ENCODE measurements around the gene CDKAL1.

Gene CDKAL1

DNA sequence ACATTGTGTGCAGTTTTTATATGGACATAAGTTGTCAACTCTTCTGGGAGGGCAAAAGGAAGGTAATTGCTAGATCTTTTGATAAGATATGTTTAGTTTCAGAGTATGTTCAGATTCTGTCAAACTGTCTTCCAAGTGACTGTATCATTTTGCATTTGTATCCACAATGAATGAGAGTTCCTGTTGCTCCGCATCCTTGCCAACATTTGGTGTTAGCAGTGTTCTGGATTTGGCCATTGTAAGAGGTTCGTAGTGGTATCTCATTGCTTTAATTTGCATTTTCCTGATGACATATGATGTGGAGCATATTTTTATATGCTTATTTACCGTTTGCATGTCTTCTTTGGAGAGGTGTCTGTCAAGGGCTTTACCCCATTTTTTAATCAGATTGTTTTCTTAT lies 150.2 kb downstream of the CDKAL1 start:
- no peak for DNase-seq

DNA sequence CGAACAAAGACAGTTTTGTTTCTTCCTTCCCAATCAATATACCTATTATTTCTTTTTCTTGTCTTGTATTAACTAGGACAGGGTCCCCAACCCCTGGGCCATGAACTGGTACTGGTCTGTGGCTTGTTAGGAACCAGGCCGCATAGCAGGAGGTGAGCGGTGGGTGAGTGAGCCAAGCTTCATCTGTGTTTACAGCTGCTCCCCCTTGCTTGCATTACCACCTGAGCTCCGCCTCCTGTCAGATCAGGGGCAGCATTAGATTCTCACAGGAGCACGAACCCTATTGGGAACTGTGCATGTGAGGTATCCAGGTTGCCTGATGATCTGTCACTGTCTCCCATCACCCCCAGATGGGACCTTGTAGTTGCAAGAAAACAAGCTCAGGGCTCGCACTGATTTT lies 151.9 kb downstream of the CDKAL1 start:
- DNase-seq = no peak

DNA sequence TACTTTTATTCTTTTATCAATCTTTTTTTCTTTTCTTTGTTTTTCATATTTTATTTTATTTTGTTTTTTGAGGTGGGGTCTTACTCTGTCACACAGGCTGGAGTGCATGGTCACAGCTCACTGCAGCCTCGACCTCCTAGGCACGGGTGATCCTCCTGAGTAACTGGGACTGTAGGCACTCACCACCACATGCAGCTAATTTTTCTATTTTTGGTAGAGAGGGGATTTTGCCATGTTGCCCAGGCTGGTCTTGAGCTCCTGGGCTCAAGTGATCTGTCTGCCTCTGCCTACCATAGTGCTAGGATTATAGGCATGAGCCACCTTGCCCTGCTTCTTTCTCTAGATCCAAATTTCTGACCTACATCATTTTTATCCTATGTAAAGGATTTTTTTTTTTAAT lies 153.2 kb downstream of the CDKAL1 start:
- no peak for DNase-seq

DNA sequence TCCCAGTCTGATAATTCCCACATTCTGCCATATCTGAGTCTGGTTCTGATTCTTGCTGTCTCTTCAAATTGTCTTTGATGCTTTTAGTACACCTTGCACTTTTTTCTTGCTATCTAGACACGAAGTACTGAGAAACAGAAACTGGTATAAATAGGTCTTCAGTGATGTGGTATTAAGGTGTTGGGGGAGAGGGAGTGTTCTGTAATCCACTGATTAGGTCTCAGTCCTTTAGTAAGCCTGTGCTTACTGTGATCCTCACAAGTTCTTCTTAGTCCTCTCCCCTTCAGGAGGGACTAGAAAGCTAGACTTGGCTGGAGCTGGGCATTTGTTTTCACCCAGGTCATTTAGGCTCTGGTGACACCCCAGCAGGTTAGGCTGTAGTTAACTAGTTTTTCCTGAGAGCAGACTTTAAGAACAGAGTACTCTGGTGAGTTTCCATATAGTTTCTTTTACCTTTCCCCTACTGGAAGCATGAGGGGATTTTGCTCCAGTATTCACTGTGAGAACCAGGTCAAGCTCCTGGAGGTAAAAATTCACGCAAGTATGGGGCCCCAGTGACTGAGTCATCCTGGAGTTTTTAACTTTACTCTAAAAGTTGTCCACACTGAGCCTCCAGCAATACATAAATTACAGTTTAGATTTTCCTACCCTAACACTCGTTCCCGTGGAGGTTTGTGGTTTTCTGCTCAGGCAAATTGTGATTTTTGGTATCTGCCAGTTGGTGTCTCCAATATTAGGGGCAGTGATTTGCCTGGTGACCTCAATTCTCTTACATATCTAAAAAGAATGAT lies 154.6 kb downstream of the CDKAL1 start:
- no peak for DNase-seq

DNA sequence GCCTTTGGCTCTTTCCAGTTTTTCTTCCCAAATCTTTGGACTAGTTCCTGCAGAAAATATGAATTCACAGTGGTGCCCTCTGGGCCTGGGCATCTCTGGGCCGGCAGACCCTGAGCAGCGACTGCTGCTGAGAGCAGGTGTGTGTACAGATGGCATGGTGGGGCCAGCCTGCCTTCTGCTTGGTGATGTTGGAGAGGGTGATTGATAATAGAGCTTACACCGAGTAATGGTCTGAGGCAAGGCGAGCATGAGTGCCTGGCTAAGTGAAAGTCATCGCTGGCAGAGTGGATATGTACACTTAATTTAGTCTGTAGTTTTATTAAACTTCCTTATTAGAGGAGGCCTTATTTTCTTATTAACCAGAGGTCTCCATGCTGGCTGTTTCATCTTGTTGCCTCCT lies 156.9 kb downstream of the CDKAL1 start:
- DNase-seq = no peak

DNA sequence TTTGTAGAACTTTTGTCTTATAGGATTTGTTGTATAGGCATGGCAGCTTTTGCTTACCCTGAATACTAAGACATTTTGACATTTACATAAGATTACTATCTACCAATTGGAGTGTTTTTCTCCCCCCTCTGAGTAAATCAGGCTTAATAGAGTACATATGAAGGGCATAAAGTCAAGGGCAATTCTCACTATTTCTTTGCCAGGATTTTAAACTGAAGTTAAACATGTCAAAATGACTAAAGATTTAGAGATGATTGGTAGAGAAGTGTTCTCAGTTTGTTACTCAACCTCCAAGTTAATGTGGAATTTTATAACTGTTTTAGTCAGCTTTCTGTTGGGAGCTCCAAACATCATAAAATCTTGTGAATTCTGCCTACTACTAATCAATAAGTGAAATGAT lies 157.8 kb downstream of the CDKAL1 start:
- no peak for DNase-seq

DNA sequence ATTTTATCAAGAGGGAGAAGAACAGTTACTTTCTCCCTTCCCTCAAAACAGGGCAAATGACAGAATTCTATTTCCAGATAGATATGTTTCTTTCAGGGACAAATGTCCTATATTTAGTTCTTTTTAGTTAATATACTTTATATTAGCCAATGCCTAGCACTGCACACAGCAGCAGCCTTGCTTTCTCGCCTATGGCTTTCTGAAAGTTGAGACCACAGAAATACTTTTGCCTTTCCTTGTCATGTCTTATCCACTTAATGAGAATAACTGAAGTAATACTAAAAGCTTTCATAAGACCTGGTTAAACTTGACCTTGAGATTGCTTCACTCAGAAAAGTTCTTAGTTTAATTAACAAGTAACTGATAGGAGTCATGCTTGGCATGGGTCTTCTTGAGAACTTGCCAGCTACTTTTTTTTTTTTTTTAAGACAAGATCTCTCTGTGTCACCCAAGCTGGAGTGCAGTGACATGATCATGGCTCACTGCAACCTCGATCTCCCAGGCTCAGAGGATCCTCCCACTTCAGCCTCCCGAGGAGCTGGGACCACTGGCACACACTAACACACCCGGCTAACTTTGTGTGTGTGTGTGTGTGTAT lies 159.3 kb downstream of the CDKAL1 start:
- no peak for DNase-seq

DNA sequence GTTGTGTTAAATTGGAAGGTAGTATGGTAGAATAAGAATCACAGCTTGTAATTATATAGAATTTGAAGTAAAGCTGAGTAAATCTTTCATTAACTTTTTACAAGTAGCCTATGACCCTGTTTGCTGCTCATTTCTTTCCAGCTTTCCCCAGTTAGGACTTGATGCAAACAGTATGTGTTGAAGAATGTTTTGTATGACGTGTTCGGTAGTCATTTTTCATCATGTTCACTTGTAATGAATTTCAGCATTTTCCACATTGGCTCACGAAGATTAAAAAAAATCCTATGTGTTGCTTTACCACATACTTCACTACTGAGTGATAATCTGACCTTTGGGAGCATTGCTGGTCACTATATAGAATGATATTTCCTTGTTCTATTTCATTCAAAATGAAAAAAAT lies 162.4 kb downstream of the CDKAL1 start:
- no peak for DNase-seq

DNA sequence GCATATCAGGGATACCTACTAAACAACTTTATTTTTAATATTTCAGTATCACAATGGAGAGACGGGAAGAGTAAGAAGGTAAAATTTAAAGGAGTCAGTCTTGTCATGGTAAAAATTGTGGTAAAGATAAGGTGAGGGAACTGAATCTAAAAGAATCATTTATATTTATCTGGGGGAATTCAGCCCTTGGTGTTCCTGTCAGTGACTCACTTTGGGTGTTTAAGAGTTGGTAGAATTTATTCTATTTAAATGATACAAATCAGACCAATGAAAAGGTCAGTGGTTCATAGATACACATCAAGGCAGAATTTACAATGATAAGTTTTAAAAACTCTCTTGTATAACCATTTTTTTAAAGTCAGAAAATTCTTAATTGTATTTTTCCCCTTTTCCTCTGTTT lies 164.4 kb downstream of the CDKAL1 start:
- DNase-seq = no peak

DNA sequence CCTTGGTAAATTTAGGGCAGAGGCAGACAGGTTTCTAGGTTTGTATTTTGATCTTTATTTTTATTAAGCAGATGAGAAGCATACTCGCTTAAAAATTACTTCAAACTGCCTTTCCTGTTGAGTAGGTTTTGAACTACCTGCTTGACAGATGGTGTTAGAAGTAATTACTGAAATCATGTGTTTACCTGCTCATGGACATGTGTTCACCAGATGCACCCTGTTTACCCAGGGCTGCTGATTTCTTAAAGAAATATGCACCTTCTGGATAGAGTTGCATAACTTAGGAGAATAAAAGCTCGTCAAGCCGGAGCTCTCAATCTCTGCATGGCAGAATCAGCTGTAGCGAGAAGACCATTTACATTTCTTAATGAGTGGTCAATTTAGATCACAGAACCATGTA lies 165.1 kb downstream of the CDKAL1 start:
- DNase-seq = no peak

DNA sequence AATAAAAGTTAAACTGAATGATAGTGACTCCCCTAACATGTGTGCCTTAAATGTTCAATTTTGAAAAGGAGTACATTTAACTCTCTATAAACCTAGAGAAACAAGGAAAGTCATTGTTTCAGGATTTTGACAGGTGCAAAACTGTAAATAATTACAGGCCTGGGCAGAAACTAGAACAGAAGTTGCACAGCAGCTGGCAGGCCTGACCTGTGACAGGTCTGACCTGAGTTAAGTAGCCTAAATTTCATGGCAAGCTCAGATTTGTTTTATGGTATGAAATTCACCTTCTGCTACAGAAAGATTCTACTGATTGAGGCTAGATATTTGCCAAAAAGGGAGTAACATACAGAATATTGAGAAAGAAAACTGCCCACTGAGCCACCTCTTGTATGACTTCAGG lies 166.1 kb downstream of the CDKAL1 start:
- DNase-seq = no peak

DNA sequence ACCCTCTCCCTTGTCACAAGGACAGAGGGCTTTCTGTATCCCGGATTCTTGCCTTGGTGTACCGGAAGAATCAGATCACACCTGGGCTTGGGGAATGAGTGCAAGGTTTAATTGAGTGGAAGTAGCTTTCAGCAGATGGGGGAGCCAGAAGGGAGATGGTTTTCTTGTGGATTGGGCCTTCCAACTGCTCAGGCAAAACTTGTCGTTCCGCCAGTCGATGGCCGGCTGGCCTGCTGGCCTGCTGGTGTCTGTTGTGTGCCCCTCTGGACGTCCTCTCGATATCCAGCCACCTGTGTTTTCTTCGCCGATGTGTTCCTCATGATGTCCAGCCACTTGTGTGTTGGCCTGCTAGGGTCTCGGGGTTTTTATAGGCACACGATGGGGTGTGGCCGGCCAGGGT lies 168.1 kb downstream of the CDKAL1 start:
- no peak for DNase-seq

DNA sequence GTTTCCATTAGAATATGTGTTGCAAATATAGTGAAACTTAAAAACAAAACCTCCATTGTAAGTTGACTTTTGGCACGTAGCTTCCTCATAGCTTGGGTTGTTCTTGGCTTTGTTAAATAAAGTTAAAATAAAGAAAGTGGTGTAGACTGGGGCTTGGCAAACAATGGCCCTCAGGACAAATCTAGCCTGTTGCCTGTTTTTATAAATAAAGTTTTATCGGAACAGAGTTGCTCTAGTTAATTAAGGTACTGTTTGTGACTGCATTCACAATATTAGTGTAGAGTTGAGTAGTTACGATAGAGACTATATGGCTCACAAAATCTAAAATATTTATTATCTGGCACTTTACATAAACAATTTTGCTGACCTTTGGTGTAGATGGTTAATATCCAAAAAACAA lies 168.8 kb downstream of the CDKAL1 start:
- no peak for DNase-seq

DNA sequence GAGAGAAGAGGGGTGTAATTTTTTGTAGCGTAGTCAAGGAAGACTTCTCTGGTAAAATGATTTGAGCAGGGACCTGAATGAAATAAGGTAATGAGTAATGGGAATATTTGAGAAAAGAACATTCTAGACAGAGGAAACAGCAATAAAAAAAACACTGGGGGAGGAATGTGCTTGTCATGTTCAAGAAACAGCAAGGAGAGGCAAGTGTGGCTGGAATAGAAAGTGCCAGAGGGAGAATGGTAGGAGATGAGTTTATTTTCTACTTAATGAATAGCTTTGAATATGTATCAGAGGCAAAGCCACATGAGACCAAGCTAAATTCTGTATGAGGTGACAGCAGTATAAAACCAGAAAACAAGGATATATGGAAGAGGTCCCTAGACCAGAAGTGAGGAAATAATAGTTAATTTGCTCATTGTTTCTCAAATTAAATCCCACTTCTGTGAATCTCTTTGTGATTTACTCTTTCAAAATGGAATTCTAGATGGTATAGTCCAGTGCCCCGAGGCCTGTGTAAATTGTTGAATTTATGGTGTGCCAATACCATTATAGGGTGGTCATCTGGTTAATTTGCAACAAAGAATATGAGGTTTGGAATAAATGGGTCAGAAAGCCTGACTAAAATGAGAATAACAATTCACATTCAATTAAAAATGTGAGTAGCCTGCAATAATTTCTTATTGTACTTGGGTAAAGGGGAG lies 170.2 kb downstream of the CDKAL1 start:
- no peak for DNase-seq

DNA sequence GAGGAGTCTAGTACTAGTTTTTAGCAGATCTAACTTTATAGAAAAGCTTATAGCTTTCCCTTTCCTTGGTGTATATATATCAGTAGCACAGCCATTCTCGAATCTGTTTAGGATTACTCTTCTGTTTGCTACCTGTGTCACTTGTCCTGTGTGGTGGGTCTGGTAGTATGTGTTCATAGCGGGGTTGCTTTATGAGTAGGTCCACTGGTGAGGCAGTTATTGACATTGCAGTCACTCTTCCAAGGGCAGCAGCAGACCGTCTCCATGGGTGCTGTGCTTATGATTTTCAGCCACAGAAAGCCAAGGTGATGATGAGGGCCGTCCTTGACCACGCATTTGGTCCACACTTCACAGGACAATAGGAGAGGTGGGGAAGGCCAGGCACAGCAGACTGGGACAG lies 171.5 kb downstream of the CDKAL1 start:
- no peak for DNase-seq

DNA sequence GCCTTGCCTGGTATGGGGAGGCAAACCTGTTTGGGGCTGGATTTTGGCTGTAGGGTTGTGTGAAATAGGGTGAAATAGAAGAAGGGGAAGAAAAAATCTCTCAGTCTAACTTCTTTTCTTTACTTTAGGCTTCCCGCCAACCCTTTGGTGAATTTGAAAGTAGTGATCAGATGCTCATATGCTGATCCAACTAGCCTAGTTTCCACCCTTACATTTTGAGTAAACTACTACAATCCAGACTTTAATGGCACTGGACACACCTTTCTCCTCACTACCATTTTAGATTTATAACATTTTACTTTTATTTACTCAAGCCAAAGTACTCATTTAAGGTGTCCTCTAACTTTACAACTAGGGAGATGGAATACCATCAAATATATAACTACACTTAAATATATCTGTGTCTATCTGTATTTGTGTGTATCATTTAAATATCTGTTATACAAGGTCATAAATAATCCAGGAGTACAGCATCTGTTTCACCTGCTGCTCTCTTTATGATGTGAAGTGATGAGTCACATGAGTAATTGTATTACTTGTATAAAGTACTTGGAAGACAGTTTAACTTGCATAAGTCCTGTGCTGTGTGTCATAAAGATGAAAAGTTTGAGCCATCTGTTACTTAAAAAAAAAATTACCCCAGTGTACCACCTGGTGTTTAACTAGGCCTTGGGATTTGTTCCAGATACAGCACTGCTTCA lies 172.1 kb downstream of the CDKAL1 start:
- no peak for DNase-seq

DNA sequence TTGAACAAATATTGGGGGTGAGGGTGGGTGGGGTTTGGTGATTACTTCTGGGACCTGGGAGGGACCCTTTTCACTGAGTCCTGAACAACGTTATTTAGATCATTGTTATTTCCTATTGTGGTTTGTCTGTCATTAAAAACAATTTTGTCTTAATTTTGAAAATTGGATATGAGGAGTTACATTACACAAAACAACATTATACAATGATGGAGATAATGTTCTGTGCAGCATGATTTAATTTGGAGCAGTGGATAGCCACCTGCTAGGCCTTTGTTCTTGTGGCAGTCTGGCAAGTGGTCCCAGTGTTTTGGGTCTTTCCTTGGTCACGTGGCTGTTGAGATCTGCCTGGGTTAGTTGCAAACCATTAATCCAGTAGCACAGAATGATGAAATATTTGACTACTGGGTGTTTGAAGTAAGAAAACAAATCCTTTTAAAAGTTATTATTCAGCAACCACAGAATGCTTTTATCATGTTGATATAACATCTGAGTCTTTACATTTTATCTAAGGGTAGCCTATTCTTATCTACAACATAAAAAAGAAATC lies 172.8 kb downstream of the CDKAL1 start:
- DNase-seq = no peak

DNA sequence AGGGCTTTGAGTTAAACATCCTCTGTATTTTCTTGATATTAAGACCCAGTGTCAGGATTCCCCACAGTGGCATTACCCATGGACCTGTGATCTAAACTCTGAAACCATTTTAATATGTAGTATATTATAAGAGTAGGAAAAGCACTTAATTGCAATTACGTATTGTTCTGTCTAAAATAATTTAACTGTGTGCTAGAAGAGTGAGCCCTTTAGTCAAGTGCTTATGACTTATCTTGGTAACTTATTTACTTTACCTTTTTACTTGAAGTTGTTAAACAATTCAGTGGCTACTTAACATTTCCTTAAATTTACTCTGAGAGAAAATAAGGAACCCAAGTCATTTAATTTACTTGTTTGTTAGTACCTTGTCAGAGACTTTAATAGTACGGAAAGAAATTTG lies 173.6 kb downstream of the CDKAL1 start:
- no peak for DNase-seq

DNA sequence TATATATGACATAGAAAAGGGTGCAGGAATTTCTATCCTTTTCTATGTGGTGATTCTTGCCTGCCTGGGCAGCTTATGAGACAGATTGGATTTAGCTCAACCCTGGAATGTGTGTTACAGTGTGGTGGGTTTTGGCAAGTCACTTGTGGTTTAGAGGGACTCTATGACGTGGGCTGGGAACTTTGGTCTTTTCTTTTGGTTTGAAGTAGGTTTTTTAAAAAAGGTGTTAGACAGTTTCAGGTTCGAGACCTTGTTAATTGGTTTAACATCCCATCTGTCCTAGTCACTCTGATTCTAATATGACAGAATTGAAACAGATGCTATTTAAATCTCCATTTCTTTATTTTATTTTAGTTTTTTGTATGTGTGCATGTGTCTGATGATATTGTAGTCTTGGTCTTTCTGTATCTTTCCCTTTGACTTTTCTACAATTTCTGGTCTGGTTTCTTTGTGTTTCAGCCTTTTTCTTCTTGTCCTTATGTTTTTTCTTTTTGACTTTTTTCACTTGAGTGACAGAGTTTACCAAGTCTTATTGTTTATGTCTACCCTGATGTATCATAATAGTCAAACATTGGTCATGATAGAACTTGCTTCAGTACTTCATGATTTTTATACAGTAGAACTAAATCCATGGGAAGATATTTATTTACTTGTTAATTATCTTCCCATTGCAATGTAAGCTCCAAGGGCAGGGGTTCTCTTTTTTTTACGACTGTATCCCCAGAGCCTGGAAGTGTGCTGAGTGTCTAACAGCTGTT lies 174.3 kb downstream of the CDKAL1 start:
- DNase-seq = no peak

DNA sequence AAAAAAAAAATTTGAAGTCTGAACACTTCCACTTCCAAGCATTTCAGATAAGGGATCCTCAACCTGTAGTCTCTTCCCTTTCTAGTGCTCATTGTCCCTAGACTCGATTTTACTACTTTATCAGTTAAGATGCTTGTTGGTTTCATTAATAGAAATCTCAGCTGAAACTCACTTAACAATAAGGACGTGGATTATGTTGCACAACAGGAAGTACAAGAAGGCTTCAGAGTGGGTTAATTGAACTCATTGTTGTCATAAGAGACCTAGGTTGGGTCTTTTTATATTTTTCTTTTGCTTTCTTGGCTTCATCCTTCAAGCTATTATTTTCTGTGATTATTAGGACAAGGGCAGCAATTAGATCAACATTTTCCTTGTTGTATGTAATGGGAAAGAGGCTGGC lies 175.2 kb downstream of the CDKAL1 start:
- DNase-seq = no peak

DNA sequence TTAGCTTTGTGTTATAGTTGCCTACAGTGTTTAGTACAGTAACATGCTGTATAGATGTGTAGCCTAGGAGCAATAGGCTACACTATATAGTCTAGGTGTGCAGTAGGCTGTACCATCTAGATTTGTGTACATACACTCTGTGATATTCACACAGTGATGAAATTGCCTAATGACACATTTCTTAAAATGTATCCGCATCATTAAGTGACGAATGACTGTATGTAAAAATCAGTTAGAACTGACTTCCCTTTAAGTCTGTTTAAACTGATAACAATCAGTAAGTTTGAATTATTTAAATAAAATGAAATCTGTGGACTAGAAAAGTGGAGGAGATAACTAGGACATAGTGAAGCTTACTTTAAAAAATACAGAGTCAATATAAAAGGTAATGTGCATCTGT lies 176.1 kb downstream of the CDKAL1 start:
- DNase-seq = no peak

DNA sequence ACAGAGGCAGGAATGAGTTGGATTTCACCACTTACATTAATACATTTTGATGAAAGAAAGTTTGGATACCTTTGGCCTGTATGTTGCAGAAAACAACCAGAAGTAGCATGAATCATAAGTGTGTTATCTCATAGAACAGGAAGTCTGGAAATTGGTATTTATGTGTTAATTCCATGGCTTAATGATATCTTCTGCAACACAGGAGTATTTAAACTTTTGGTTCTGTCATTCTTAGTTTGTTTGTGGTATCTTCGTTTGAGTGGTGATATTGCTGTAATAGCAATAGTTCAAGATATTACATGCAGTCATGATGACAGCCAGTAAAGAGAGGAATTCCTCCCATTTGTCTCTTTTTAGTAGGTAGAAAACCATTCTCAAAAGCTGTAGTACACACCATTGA lies 177.3 kb downstream of the CDKAL1 start:
- no peak for DNase-seq

DNA sequence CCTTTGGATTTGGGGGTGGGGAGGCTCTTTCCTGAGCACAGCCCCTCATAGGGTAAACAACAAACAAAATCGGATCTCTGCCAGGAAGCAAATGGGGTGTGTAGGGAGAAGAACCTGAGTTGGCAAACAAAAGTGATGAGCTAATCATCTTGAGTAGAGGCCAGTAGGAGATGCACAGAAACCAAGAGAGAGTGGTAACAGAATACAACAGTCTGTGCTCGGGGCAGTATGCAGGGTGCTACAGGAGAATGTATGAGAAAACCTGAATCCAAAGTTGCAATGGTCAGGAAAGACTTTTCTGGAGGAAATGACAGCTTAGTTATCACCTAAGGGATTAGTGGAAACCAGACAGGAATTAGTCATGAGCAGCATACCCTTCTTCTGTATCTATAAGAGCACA lies 177.8 kb downstream of the CDKAL1 start:
- DNase-seq = no peak

Data from activated gamma-delta T cell (primary cell).